Measurements from ENCODE around the gene PITRM1.

- TF ChIP-seq CTCF (IDR thresholded peaks at IDR 0.05; ENCODE audit: borderline replicate concordance, extremely low read depth, low read length, poor library complexity, severe bottlenecking), result no peak
- TF ChIP-seq EZH2 (IDR thresholded peaks at IDR 0.05; ENCODE audit: borderline replicate concordance, low read depth, low read length, severe bottlenecking), result no peak
Observed at GRCh38 chr10:3124412-3125175, 48.0 kb downstream of the PITRM1 start.

Data from DND-41 (cell line).